Measurements from ENCODE around the gene CD300LG.

The CD300LG gene

GRCh38 chr17:43871946-43872690 is 25.1 kb downstream of the CD300LG start:
- no peak for DNase-seq (ENCODE audit: low read depth, low spot score)
- no peak for TF ChIP-seq CTCF (IDR thresholded peaks at IDR 0.05; ENCODE audit: insufficient read depth, low read length, missing control alignments)

GRCh38 chr17:43873091-43873490 is 26.1 kb downstream of the CD300LG start:
- no peak for DNase-seq (ENCODE audit: low read depth, low spot score)
- ChIA-PET CTCF (interaction anchor here (0.7 to 10.4 kb wide), 3 partner anchors 5 to 70 kb away, joined by 3 to 104 read pairs (median 3); no protein-coding TSS in a partner anchor), POLR2A (no interaction called here)
- no peak overlapping the region for H3K4me3 ChIP-seq (ENCODE audit: low read depth, low read length)
- no peak for TF ChIP-seq CTCF (IDR thresholded peaks at IDR 0.05; ENCODE audit: insufficient read depth, low read length, missing control alignments)

More at GRCh38 chr17:43871946-43872690, 25.1 kb downstream of the CD300LG start:
- ChIA-PET POLR2A (no interaction called here), CTCF (interaction anchor here (0.7 to 10.4 kb wide), 4 partner anchors 6 to 72 kb away, joined by 3 to 104 read pairs (median 3); no protein-coding TSS in a partner anchor)
- no peak overlapping the region for H3K4me3 ChIP-seq (ENCODE audit: low read depth, low read length)

GRCh38 chr17:43873815-43874214 is 26.8 kb downstream of the CD300LG start:
- ChIA-PET POLR2A (no interaction called here), CTCF (interaction anchor here (1.0 kb wide), 2 partner anchors 28 to 167 kb away, joined by 4 read pairs; no protein-coding TSS in a partner anchor)
- no peak for TF ChIP-seq CTCF (IDR thresholded peaks at IDR 0.05; ENCODE audit: insufficient read depth, low read length, missing control alignments)
- no peak for DNase-seq (ENCODE audit: low read depth, low spot score)
- no peak overlapping the region for H3K4me3 ChIP-seq (ENCODE audit: low read depth, low read length)

- no peak for TF ChIP-seq CTCF (IDR thresholded peaks at IDR 0.05; ENCODE audit: insufficient read depth, low read length, missing control alignments)
- CTCF ChIA-PET, result interaction anchor here (1.0 kb wide), 3 partner anchors 21 to 167 kb away, joined by 4 read pairs; no protein-coding TSS in a partner anchor
- no peak for DNase-seq (ENCODE audit: low read depth, low spot score)
- POLR2A ChIA-PET, result no interaction called here
- no peak overlapping the region for H3K4me3 ChIP-seq (ENCODE audit: low read depth, low read length)
Observed at GRCh38 chr17:43874293-43874692, 27.3 kb downstream of the CD300LG start.

GRCh38 chr17:43875476-43876147 is 28.6 kb downstream of the CD300LG start:
- no peak for TF ChIP-seq CTCF (IDR thresholded peaks at IDR 0.05; ENCODE audit: insufficient read depth, low read length, missing control alignments)
- ChIA-PET POLR2A (no interaction called here), CTCF (interaction anchor here (1.0 to 7.1 kb wide), 3 partner anchors 8 to 122 kb away, joined by 4 to 104 read pairs (median 97); no protein-coding TSS in a partner anchor)
- no peak for DNase-seq (ENCODE audit: low read depth, low spot score)
- no peak overlapping the region for H3K4me3 ChIP-seq (ENCODE audit: low read depth, low read length)

- DNase-seq (ENCODE audit: low read depth, low spot score), result no peak
- ChIA-PET CTCF (interaction anchor here (0.8 to 7.7 kb wide), 16 partner anchors 9 to 292 kb away, joined by 3 to 121 read pairs (median 29); partner anchors contain the start of genes ASB16, CD300LG and MPP2), POLR2A (no interaction called here)
- TF ChIP-seq CTCF (IDR thresholded peaks at IDR 0.05; ENCODE audit: insufficient read depth, low read length, missing control alignments), result no peak
- no peak overlapping the region for H3K4me3 ChIP-seq (ENCODE audit: low read depth, low read length)
Observed at GRCh38 chr17:43877031-43877430, 30.1 kb downstream of the CD300LG start.
